Smooth muscle cell (in vitro differentiated cells): ENCODE results near the gene PTPRC. TPM values are rescaled to one million over a fixed set of nuclear protein-coding genes. Genes with fewer than 3 reads are reported as not detected.

Experiments used
- DNase-seq: peaks from one replicate; lab custom pipeline; 2025; ENCODE audit not compliant: unreplicated experiment; lab: John Stamatoyannopoulos, UW
- H2AFZ ChIP-seq: fragments of 200-600 bp; sonication (generic); 2 replicates; pipeline ENCODE4 v1.6.0; 2016; ENCODE audit warnings: antibody characterized with exemption, low read depth, mild to moderate bottlenecking
- H3F3A ChIP-seq: fragments of 200-600 bp; sonication (generic); 2 replicates; pipeline ENCODE4 v1.6.0; 2017; ENCODE audit warnings: antibody characterized with exemption, low read depth
- H3K27ac ChIP-seq: fragments of 200-600 bp; sonication (generic); 2 replicates; pipeline ENCODE4 v1.5.1; 2016; ENCODE audit warnings: low read depth, mild to moderate bottlenecking
- H3K27me3 ChIP-seq: fragments of 200-600 bp; sonication (generic); 2 replicates; pipeline ENCODE4 v1.6.1; 2016; ENCODE audit warnings: low read depth, mild to moderate bottlenecking
- H3K36me3 ChIP-seq: fragments of 200-600 bp; sonication (generic); 2 replicates; pipeline ENCODE4 v1.5.1; 2016; ENCODE audit warnings: low read depth
- H3K4me1 ChIP-seq: fragments of 200-600 bp; sonication (generic); 2 replicates; pipeline ENCODE4 v1.5.1; 2016; ENCODE audit warnings: low read depth
- H3K4me2 ChIP-seq: fragments of 200-600 bp; sonication (generic); 2 replicates; pipeline ENCODE4 v1.6.0; 2016; ENCODE audit warnings: mild to moderate bottlenecking
- H3K4me3 ChIP-seq: fragments of 200-600 bp; sonication (generic); 2 replicates; pipeline ENCODE4 v1.5.1; 2016; ENCODE audit warnings: mild to moderate bottlenecking
- H3K79me2 ChIP-seq: fragments of 200-600 bp; sonication (generic); 2 replicates; pipeline ENCODE4 v1.6.0; 2016; ENCODE audit warnings: low read depth, mild to moderate bottlenecking
- H3K9ac ChIP-seq: fragments of 200-600 bp; sonication (generic); 2 replicates; pipeline ENCODE4 v1.6.0; 2016; ENCODE audit warnings: low read depth
- H3K9me3 ChIP-seq: fragments of 200-600 bp; sonication (generic); replicated peaks from 2 replicates; pipeline ENCODE4 v1.5.1; 2016; ENCODE audit warnings: low read depth
- H4K20me1 ChIP-seq: fragments of 200-600 bp; sonication (generic); 2 replicates; pipeline ENCODE4 v1.6.0; 2016; ENCODE audit warnings: low read depth
- CTCF ChIP-seq: fragments of 200-600 bp; sonication (generic); IDR thresholded peaks from 2 replicates; pipeline ENCODE4 v1.5.1; 2017; ENCODE audit warnings: borderline replicate concordance, mild to moderate bottlenecking, antibody characterized with exemption; ENCODE audit not compliant: insufficient read depth, poor library complexity, severe bottlenecking
- WGBS: methylation state at CpG from one replicate; pipeline ENCODE4 v1.1.7; 2016; ENCODE audit warnings: low lambda C conversion rate; 5-methylcytosine and 5-hydroxymethylcytosine counted together
- polyA plus RNA-seq: library from polyadenylated mRNA; unstranded; fragments of >200 nt; fragmentation: Nextera tagmentation; extraction: Ambion mirVana; gene quantifications from 2 replicates; pipeline ENCODE4 v1.2.1, GENCODE V29; 2016
- total RNA-seq: library from RNA; depleted of rRNA; stranded (reverse); fragments of >200 nt; gene quantifications from 2 replicates; pipeline ENCODE4 v1.2.3, GENCODE V29; 2014

The PTPRC gene
- total and polyA plus RNA-seq, 2 experiments from 2014 or later = 0.04 TPM; not detected in 1

GRCh38 chr1:198637157-198637556 is 1.7 kb upstream of the PTPRC start:
- H3K27me3 ChIP-seq = no peaks in the 10 kb centered on the region
- H3K4me2 ChIP-seq = no peak overlapping the region
- H3K4me1 ChIP-seq = no peaks in the 10 kb centered on the region
- no peaks in the 10 kb centered on the region for H4K20me1 ChIP-seq
- no peaks in the 10 kb centered on the region for H3K79me2 ChIP-seq
- no peak overlapping the region for H2AFZ ChIP-seq
- DNase-seq = no peak
- no peak for TF ChIP-seq CTCF
- no peak overlapping the region for H3K4me3 ChIP-seq
- no peak overlapping the region for H3K9ac ChIP-seq
- H3K9me3 ChIP-seq = no peaks in the 10 kb centered on the region
- WGBS = 85% methylated on average over 2 of the region's 2 CpGs
- H3K36me3 ChIP-seq = no peaks in the 10 kb centered on the region
- no peaks in the 10 kb centered on the region for H3F3A ChIP-seq
- no peak overlapping the region for H3K27ac ChIP-seq

- Histone ChIP-seq H2AFZ (no peak overlapping the region), H3K4me3 (no peak overlapping the region), H3K4me2 (no peak overlapping the region), H3K36me3 (no peaks in the 10 kb centered on the region), H4K20me1 (no peaks in the 10 kb centered on the region), H3K9me3 (no peaks in the 10 kb centered on the region), H3K27me3 (no peaks in the 10 kb centered on the region), H3K9ac (no peak overlapping the region), H3F3A (no peaks in the 10 kb centered on the region), H3K4me1 (no peaks in the 10 kb centered on the region), H3K27ac (no peak overlapping the region), H3K79me2 (no peaks in the 10 kb centered on the region)
- TF ChIP-seq CTCF = no peak
- WGBS = 96% methylated on average over 1 of the region's 1 CpG
- no peak for DNase-seq
Measured at GRCh38 chr1:198637916-198638437, 863 bp upstream of the PTPRC start.

GRCh38 chr1:198638441-198638840 is 399 bp upstream of the PTPRC start:
- H3K36me3 ChIP-seq = no peaks in the 10 kb centered on the region
- H3K9me3 ChIP-seq = no peaks in the 10 kb centered on the region
- no peaks in the 10 kb centered on the region for H3K4me1 ChIP-seq
- WGBS = 94% methylated on average over 1 of the region's 1 CpG
- no peaks in the 10 kb centered on the region for H4K20me1 ChIP-seq
- H3K4me2 ChIP-seq = no peak overlapping the region
- H3K27ac ChIP-seq = no peak overlapping the region
- no peaks in the 10 kb centered on the region for H3F3A ChIP-seq
- H3K4me3 ChIP-seq = no peak overlapping the region
- no peak overlapping the region for H2AFZ ChIP-seq
- no peak for TF ChIP-seq CTCF
- H3K9ac ChIP-seq = no peak overlapping the region
- H3K79me2 ChIP-seq = no peaks in the 10 kb centered on the region
- DNase-seq = no peak
- no peaks in the 10 kb centered on the region for H3K27me3 ChIP-seq

- Histone ChIP-seq H4K20me1 (no peaks in the 10 kb centered on the region), H3K9ac (no peak overlapping the region), H3K4me3 (no peak overlapping the region), H3K27ac (no peak overlapping the region), H3K4me2 (no peak overlapping the region), H2AFZ (no peak overlapping the region), H3K27me3 (no peaks in the 10 kb centered on the region), H3K9me3 (no peaks in the 10 kb centered on the region), H3K36me3 (no peaks in the 10 kb centered on the region), H3F3A (no peaks in the 10 kb centered on the region), H3K4me1 (no peaks in the 10 kb centered on the region), H3K79me2 (no peaks in the 10 kb centered on the region)
- TF ChIP-seq CTCF = no peak
- DNase-seq = no peak
- 100% methylated on average over 1 of the region's 1 CpG for WGBS
Measured at GRCh38 chr1:198639671-198640143, 867 bp downstream of the PTPRC start.
